Measurements from ENCODE around the gene LIMCH1. TPM values are rescaled to one million over a fixed set of nuclear protein-coding genes. Genes with fewer than 3 reads are reported as not detected.
"Not testable (repeated sequence)": the region's sequence is repeated elsewhere in the genome, so short reads cannot be mapped to it uniquely, and the experiment has no call there.

Gene LIMCH1
- total RNA-seq, 1 experiment from 2014 or later, result 10.4 TPM

DNA sequence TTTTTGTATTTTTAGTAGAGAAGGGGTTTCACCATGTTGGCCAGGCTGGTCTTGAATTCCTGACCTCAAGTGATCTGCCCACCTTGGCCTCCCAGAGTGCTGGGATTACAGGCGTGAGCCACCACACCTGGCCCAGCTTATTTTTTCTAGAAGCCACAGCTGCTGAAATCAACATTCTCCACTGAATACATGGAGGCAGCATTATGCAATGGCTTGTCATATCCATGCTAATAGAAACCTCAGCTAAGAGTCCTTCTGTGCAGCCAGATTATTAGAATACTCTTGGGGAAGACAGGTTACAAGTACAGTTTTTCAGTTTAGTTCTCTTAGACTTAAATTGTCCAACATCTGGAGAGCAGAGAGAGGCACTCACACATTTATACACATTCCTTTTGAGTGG is 104.8 kb downstream of the LIMCH1 start:
- H3K36me3 ChIP-seq (ENCODE audit: control insufficient read depth in 1 of 2, insufficient read depth in 2 of 2, low read length in 2 of 2); H3K9me2 ChIP-seq (ENCODE audit: insufficient read depth); RAD21 ChIA-PET (ENCODE audit: low non-redundant PET in 1 of 2, low total read pairs in 2 of 2, uncharacterized antibody in 2 of 2, unreplicated experiment in 2 of 2); H4K20me1 ChIP-seq (ENCODE audit: insufficient read depth); POLR2A ChIA-PET; CTCF ChIA-PET; H3K9me3 ChIP-seq (ENCODE audit: control insufficient read depth in 1 of 2, insufficient read depth in 1 of 2, low read depth in 1 of 2, low read length in 2 of 2); ATAC-seq; H3K27me3 ChIP-seq (ENCODE audit: insufficient read depth, low read length); H3K27ac ChIP-seq (ENCODE audit: low read depth, low read length); H3K4me1 ChIP-seq (ENCODE audit: control insufficient read depth in 1 of 2, insufficient read depth in 2 of 2, low read length in 2 of 2); H3K4me3 ChIP-seq (replicated peaks in 1 of 2; ENCODE audit: low read depth in 1 of 2, low read length in 2 of 2); H3K4me2 ChIP-seq (ENCODE audit: low read length); H3K79me2 ChIP-seq (ENCODE audit: insufficient read depth, low read length); H2AFZ ChIP-seq (ENCODE audit: low read depth, low read length, poor library complexity, severe bottlenecking); H3K9ac ChIP-seq (ENCODE audit: low read length); intact Hi-C loops (cut with micrococcal nuclease); DNase-seq (ENCODE audit: low read depth, low spot score); BruUV-seq (replicated peaks): not testable (repeated sequence)

- DNase-seq (ENCODE audit: low read depth, low spot score) (no peak), ATAC-seq (no peak)
- no peaks in the 10 kb centered on the region for H4K20me1 ChIP-seq (ENCODE audit: insufficient read depth)
- no TSS peak for BruUV-seq (replicated peaks)
- no peaks in the 10 kb centered on the region for H3K4me1 ChIP-seq (ENCODE audit: control insufficient read depth in 1 of 2, insufficient read depth in 2 of 2, low read length in 2 of 2)
- no peak overlapping the region for H3K4me3 ChIP-seq (replicated peaks in 1 of 2; ENCODE audit: low read depth in 1 of 2, low read length in 2 of 2)
- no peaks in the 10 kb centered on the region for H3K9me2 ChIP-seq (ENCODE audit: insufficient read depth)
- no peaks in the 10 kb centered on the region for H3K27me3 ChIP-seq (ENCODE audit: insufficient read depth, low read length)
- no peak overlapping the region for H3K27ac ChIP-seq (ENCODE audit: low read depth, low read length)
- no peaks in the 10 kb centered on the region for H3K9me3 ChIP-seq (ENCODE audit: control insufficient read depth in 1 of 2, insufficient read depth in 1 of 2, low read depth in 1 of 2, low read length in 2 of 2)
- H3K9ac ChIP-seq (ENCODE audit: low read length), result no peak overlapping the region
- no peak overlapping the region for H2AFZ ChIP-seq (ENCODE audit: low read depth, low read length, poor library complexity, severe bottlenecking)
- ChIA-PET POLR2A (no interaction called here), RAD21 (ENCODE audit: low non-redundant PET in 1 of 2, low total read pairs in 2 of 2, uncharacterized antibody in 2 of 2, unreplicated experiment in 2 of 2) (interaction anchor here in 1 of 2 experiments (0.7 kb wide), 1 partner anchor 20 kb away, joined by 7 read pairs; no protein-coding TSS in a partner anchor), CTCF (no interaction called here)
- no peak overlapping the region for H3K4me2 ChIP-seq (ENCODE audit: low read length)
- H3K79me2 ChIP-seq (ENCODE audit: insufficient read depth, low read length), result no peaks in the 10 kb centered on the region
- no peaks in the 10 kb centered on the region for H3K36me3 ChIP-seq (ENCODE audit: control insufficient read depth in 1 of 2, insufficient read depth in 2 of 2, low read length in 2 of 2)
- intact Hi-C loops (cut with micrococcal nuclease), result no loop called here
- no peak for TF ChIP-seq CBX3 (IDR thresholded peaks at IDR 0.05; ENCODE audit: low read depth)
- TF ChIP-seq REST (IDR thresholded peaks at IDR 0.05; ENCODE audit: low read depth), result no peak
- TF ChIP-seq POLR2AphosphoS5 (IDR thresholded peaks at IDR 0.05; ENCODE audit: low read depth, low read length), result no peak
- no peak for TF ChIP-seq EGR1 (IDR thresholded peaks at IDR 0.05; ENCODE audit: low read depth)
- TF ChIP-seq SP1 (IDR thresholded peaks at IDR 0.05; ENCODE audit: low read depth), result no peak
- no peak for TF ChIP-seq ELF1 (IDR thresholded peaks at IDR 0.05; ENCODE audit: borderline replicate concordance, low read depth)
- TF ChIP-seq, protein P1, sequence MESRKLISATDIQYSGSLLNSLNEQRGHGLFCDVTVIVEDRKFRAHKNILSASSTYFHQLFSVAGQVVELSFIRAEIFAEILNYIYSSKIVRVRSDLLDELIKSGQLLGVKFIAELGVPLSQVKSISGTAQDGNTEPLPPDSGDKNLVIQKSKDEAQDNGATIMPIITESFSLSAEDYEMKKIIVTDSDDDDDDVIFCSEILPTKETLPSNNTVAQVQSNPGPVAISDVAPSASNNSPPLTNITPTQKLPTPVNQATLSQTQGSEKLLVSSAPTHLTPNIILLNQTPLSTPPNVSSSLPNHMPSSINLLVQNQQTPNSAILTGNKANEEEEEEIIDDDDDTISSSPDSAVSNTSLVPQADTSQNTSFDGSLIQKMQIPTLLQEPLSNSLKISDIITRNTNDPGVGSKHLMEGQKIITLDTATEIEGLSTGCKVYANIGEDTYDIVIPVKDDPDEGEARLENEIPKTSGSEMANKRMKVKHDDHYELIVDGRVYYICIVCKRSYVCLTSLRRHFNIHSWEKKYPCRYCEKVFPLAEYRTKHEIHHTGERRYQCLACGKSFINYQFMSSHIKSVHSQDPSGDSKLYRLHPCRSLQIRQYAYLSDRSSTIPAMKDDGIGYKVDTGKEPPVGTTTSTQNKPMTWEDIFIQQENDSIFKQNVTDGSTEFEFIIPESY (IDR thresholded peaks at IDR 0.05; ENCODE audit: extremely low read depth, insufficient replicate concordance, low read length), result no peak
- no peak for TF ChIP-seq ATF3 (IDR thresholded peaks at IDR 0.05)
- TF ChIP-seq JUND (IDR thresholded peaks at IDR 0.05), result no peak
- no peak for TF ChIP-seq EZH2phosphoT487 (IDR thresholded peaks at IDR 0.05; ENCODE audit: borderline replicate concordance)
- TF ChIP-seq EZH2 (IDR thresholded peaks at IDR 0.05), result no peak
- TF ChIP-seq, protein P2, sequence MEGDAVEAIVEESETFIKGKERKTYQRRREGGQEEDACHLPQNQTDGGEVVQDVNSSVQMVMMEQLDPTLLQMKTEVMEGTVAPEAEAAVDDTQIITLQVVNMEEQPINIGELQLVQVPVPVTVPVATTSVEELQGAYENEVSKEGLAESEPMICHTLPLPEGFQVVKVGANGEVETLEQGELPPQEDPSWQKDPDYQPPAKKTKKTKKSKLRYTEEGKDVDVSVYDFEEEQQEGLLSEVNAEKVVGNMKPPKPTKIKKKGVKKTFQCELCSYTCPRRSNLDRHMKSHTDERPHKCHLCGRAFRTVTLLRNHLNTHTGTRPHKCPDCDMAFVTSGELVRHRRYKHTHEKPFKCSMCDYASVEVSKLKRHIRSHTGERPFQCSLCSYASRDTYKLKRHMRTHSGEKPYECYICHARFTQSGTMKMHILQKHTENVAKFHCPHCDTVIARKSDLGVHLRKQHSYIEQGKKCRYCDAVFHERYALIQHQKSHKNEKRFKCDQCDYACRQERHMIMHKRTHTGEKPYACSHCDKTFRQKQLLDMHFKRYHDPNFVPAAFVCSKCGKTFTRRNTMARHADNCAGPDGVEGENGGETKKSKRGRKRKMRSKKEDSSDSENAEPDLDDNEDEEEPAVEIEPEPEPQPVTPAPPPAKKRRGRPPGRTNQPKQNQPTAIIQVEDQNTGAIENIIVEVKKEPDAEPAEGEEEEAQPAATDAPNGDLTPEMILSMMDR (IDR thresholded peaks at IDR 0.05 in 2 of 3, conservative IDR thresholded peaks at IDR 0.05 in 1 of 3; ENCODE audit: borderline replicate concordance in 1 of 3, insufficient read depth in 1 of 3, low read depth in 2 of 3, low read length in 2 of 3), result no peak
- TF ChIP-seq SIN3A (IDR thresholded peaks at IDR 0.05; ENCODE audit: low read depth), result no peak
Measured at GRCh38 chr4:41643331-41643730, 105.4 kb downstream of the LIMCH1 start.
